CD4-positive, alpha-beta T cell treated with Interleukin-2 at 100 ng/mL for 4 hours (primary cell): ENCODE data around the gene CAB39L.
"Not testable (repeated sequence)": the region's sequence is repeated elsewhere in the genome, so short reads cannot be mapped to it uniquely, and the experiment has no call there.

ENCODE experiments used
- DNase-seq: peaks from one replicate; pipeline ENCODE4 v3.0.0-alpha.2; 2020; ENCODE audit warnings: low spot score

CAB39L gene

DNA sequence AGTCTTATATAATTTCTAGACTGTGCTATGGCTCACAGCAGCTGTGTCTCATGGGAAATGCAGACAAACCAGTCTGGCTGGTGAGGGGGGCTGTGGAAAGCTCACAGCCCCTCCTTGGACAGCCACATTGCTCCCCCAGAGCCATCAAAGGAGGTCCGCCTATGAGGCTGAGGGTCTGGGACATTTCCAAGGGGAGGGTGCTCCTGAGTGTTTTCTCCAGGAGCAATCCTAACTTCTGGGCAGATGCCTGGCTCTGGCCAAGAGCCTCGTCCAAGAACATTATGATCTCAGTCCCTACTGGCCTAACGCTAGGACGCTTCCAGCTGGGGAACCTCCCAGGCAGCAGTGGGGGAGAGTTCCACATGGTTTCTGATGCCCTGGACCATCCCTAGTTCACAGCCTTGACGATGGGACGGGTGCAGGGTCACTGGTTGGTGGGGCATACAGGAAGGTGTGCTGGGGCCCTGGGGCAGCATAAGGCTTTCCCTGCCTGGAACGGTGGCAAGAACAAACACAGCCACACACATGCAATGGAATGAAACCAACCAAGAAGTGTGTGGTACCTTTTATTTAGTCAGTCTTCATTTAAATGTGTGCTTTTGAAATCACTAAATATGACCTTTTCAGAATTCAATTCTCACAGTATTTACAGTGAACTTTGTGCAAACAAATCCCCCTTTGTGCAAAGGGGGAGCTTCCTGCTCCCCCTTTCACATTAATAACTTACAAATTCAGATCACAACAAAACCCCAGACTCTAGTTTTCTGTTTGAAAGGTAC lies 135.6 kb downstream of the CAB39L start:
- DNase-seq, result no peak

DNA sequence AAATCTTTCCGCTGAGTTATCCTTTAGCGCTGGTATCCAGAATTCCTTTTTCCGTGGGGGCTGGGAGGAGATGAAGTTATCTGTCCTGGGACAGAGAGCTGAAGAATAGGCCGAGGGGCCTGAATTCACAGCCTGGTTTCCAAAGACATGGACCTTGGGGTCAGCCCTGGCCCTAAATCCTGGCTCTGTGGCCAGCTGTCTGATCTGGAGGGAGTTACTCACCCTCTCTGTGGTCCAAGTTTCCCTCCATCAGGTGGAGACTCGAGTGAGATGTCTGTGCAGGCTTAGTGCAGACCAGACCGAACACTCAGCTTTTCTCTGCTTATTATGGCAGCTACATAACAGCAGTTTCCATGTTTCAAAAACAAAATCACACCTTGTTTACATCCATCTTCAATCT lies 136.5 kb downstream of the CAB39L start:
- no peak for DNase-seq

DNA sequence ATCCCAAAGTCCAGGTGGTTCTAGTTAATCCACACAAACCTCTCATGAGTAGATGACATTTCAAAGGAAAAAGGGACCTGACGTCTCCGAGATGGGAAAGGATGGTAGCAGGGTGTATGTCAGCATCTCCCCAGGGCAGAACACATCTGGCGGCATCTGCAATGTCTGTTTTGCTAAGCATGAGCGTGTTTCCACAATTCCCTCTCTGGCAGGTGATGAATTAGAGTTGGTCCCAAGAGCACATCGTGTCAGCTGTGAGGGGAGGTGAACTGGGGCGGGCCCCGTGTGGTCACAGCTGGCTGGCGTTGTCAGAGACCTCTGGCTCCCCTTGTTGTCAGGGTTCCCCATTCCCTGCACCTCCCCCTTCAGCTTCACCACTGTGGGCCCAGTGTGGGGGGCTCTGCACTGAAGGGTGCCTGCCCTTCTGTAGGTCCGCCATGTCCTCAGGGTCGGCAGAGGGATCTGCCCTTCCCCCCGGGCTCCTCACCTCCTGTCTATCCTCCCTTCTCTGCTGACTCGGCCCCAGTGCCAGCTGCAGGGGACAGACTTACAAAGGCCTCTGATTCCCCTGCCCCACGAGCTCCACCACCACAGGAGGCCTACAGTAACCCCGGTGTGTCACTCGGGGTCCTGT lies 138.0 kb downstream of the CAB39L start:
- DNase-seq, result no peak

DNA sequence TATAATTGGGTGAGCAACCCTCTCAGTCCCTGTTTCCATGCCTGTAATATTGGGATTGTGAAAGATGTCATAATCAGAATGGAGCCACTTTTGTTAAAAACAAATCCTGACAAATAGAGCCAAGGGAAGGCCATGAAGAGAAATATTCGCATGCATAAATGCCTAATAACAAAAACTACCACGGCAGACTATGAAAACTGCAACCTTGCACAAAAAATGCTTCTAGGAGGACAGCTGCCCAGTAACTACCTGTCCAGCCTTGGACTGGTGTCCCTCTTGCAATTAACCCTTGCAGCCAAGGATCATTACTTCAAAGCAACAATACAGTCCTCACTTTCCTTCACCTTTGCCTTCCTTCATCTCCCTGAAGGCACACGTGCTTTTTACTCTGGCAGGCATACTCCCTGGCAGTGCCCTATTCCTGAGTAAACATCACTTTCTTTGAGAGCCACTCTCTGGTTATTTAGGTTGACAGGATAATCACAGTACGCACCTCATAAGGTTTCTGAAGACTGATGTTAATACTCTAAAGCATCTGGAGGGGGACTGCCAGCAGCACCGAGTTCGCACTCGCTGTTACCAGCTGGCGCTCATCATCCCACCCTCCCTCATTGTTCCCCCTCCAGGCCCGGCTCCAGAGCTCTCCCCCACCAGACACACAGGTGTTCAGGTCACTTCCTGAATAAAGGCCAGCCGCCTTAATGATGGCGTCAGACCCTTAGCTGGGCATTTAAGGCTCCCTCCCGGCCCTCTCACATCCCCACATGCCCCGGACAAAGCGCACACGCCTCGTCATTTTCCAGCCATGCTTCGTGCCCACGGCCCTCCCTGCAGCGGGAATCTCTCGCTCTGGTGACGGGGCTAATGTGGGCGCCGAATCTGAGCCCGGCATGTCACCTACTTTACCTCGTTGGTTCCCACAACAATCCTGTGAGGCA lies 138.8 kb downstream of the CAB39L start:
- DNase-seq, result no peak

DNA sequence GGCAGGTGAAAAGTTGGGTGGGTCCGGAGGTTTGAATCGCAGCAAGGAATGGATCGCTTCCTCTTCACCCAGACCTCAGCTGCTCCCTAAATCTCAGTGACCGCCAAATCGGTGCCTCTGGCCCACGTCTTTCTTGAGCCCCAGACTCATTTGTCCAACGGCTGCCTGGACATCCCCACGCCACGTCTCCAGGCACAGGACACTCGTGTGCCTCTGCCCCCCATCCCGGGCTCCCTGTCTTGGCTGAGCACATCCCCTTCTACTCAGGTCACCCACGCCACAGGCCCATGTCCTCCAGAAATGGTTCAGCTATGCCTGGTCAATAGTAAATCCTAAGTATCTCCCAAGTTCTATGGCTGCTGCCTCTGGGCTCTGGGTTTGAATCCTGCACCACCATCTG lies 139.5 kb downstream of the CAB39L start:
- no peak for DNase-seq

DNA sequence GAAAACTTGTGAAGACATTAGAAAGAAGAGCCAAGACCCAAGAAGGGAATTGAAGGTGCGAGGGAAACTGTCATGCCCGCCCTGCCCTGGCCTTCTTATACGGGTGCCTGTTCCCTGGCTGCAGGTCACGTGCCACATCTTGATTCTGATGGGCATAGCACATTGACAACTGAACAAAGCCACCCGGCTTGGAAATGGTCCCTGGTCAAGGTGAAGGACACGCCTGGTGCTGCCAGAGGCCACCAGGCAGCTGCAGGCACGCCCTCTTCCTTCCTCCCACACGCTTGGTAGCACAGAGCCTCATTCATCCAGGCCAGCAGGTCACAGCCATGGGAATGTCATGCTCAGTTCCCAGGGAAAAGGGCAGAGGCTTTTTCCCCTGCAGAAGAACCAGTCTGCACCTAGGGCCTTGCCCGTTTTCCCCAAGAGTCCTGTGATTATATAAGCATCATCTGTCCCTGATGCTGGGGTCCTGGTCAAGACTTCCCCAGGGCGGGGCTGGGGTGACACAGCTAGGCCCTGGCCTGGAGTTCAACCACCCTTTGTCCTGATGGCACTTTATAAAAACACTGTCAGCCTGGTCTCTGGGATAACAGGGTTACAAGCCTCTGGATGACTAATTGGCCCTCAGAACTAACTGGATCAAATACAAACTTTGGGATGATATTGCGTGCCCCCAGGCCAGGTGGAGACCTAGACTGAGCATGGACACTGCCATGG lies 140.2 kb downstream of the CAB39L start:
- DNase-seq, result no peak

DNA sequence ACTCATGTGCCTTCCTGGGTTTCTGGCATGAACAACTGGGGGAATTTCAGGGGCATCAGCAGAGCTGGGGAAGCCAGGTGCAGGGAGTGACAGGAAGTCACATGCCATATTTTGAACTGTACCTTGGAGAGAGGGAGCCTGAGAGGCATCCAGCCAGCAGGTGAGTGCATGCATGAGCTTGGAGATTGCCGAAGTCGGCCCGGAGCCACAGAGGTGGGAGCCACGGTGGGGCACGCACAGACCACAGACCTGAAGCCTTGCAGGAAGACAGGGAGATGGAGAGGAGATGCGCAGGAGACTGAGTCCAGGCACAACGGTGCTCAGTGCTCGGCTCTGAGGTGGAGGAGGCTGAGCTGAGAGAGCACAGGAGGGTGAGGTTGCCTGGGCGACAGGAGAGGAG lies 141.0 kb downstream of the CAB39L start:
- DNase-seq, result no peak

DNA sequence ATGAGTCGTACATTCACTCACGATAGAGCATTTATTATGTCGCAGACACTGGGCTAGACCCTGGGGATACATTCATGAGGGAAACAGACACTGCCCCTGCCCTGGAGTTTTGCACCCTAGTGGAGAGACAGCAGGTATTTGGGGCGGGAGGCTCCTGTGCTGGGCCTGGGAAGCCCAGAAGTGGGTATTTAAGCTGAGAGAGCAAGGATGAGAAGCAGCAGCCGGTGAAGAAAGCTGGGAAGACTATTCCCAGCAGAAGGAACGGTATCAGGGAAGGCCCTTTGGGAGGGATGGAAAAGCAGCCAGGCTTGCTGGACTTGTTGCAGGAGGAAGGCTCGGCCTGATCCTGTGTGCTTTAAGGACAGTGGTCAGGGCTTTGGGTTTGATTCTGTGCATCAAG lies 141.6 kb downstream of the CAB39L start:
- no peak for DNase-seq

DNA sequence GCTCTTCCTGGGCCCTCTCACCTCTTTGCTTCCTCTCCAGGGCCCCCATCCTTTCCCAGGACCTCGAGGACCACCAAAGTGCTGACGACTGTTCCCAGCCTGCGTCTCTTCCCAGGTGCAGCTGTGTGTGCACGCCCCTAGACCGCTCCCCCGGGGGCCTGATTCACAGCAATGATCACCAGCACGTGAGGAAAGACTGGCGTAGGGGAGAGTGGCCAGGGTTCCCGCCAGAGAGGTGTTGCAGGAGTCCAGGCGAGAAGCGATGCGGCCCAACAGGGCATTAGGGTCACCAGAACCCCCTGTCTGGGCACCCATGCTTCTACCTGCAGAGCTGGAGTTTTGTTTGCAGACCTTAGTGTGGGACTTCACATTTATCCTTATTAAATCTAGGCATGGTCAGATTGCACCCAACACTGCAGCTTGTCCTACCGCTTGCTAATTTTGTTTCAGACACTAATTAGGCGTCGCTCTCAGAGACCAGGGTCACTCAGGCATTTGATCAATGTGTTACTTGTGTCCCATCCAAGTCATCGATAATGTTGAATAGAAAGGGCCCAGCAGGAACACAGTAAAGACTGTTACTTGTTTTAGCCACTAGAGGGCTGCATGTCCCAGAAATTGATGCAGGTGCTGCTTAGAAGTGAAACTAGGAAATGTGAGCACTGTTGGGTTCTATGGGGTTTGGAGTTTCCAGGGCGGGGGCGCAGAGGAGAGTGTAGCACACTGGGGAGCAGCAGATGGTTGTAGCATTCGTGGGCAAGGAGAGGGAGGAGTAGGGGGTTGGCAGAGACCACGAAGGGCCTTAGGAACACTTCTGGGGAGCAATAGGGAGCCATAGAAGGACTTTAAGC lies 142.9 kb downstream of the CAB39L start:
- DNase-seq, result peak; percentile 86

DNA sequence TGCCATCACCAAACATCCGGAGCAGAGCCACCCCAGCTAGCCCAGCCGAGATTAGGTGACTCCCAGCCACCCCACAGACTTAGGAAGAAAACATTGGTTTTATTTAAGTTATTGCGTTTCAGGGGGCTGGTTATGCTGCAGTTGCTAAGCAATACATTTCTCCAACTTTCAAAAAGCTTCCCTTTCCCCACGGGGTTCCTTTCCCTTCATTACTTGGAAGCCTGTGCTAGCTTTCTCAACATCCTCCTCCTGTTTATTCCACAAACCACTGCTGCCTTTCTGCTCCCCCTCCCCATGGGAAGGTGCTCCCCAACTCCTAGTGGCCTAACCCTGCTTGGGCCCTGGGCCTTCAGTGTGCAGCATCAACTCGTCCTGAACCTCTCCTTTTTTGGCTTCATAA lies 143.6 kb downstream of the CAB39L start:
- DNase-seq, result no peak

DNA sequence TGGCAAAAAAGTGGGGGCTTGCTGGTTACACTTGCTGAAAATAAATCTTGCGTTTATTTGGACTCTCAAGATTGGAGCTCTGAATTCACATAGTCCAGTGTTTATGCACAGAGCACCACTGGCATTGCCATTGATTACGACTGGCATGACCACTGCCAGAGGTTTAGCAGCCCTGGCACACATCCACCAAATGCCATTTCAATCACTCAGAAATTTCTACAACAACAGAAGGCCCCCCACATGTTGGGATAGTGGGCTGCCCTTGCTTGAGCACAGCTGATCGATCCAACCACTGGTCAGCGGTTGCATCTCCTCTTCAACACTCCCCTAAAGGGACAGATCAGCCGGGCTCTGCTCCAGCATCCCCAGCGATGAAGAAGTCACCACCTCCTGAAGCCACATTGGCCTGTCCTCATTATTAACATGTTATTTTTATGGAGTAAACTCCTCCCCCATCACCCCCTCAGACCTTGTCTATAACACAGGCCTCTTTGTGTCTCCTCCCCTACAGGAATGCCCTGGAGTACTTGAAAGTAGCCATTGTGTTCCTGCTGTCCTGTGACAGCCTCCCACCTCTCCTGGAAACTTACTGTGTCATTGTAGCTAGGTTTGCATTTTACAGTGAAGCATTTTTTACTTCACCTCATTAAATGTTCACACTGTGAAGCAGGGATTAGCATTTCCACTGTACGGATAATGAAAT lies 144.8 kb downstream of the CAB39L start:
- no peak for DNase-seq

DNA sequence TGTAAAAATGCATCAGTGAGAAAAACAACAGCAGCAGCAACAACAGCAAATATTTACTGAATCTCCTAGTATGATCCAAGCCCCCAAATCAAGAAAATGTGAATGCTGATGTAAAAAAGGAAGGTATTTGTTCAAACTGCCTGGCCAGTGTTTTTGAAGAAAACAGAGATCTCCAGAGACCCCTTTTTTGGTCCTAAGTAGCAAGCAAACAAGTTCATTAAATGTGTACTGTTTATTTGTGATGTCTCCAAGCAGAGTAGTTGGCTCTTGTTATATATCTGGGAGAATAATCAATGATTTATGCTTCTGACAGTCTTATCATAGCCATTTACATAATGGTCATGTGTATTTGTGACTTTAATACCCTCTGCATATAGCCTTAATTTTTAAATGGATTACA lies 145.4 kb downstream of the CAB39L start:
- DNase-seq, result no peak

DNA sequence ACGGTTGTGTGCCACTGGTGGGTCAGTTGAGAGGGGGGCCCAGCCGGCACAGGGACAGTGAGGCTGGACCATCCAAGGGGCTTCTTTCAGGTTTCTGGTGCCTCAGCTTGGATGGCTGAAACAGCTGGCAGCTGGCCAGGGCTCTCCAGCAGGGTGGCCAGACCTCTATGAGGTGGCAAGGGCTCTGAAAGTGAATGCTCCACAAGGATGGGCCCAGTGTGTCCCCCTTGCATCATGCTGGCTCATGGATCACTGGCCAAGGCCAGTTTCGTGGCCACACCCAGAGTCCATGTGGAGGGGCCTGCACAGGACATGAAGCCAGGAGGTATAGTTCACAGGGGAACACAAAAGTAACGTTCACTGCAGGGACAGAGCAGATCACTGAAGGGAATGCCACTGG lies 146.5 kb downstream of the CAB39L start:
- DNase-seq, result no peak

DNA sequence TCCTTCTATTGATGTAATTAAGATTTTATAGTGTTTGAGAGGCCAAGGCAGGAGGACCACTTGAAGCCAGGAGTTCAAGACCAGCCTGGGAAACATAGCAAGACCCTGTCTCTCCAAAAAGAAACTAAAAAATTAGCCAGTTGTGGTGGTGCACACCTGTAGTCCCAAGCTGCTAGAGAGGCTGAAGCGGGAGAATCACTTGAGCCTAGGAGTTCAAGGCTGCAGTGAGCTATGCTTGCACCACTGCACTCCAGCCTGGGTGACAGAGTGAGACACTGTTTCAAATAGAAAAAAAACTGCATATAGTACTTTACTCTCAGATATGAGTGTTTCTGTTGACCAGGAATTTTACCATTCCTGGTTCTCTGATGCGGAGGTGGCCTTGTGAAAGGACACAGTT lies 147.2 kb downstream of the CAB39L start:
- DNase-seq, result no peak

DNA sequence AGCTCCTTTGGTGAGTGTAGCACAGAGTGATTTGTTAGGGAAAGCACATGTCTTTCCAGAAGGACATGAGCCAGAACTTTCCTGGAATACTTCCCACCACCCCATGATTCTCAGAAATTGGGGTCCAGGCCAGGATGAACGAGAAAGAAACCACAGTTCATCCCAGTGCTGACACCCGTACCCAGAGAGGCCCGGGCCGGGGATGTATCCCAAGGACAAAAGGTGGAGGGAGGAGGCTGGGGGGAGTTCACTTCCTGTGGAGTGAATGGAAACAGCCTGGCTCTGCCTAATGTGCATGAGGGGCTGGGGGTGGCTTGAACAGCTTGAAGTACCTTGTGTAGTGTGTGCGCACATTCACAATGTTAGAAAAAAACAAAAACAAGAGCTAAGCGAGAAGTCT lies 148.6 kb downstream of the CAB39L start:
- DNase-seq, result no peak

DNA sequence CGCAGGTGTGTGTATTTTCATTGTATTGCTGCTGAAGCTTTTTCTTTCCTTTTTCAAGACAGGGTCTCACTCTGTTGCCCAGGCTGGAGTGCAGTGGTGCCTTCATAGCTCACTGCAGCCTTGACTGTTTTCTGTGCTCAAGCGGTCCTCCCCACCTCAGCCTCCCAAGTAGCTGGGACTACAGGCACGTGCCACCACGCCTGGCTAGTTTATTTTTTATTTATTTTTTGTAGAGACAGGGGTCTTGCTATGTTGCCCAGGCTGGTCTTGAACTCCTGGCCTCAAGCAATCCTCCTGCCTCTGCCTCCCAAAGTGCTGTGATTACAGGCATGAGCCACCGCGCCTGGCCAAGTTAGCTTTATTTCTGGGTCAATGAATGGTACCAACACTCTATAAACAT lies 149.1 kb downstream of the CAB39L start:
- not testable (repeated sequence) for DNase-seq

DNA sequence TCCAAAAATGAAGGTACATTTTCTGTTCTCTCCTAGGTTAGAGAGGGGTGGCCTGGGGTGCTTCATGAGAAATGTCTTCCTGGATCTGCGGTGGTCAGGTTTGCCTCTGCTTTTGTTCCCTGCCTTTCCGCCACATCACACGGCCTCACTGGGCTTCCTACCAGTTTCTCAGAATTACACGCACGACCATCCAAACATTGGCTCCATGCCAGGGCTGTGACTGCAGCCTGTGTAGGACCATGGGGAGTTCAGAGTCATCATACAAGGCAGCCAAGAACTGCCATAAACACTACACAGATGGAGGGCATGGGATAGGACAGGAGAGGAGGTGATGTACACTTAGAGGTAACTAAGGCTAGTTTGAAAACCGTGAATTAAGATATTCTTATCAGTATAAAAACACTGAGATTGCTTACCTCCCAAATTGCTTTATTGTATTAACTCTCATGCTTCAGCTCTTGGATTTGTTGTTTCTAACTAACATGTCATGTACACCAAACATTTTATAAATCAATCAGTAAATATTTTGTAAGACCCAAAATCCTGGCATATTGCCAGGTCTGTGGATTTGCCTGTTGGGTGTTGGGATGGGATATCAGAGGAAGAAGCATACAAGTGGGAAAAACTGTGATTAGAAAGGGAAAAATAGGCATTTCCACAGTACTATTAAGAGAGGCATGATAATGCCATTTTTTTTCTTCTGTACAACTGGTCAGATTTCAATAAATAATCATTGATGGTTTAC lies 150.9 kb downstream of the CAB39L start:
- DNase-seq, result peak; percentile 12

DNA sequence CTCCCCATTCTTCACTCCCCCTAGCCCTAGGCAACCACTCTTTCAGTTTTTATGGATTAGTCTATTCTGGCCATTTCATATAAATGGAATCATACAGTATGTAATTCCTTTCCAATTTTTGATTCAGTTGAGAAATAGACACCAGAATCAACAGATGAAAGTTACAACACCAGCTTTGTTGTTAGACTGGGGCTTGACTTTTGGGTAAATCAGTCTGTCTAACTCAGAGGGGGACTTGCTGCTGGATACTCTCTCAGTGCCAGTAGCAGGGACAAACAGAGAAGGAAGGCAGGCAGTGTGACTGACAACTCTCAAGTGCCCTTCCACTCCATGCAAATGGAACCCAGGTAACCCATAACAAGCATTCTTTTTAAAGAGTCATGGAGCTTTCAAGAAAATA lies 155.4 kb downstream of the CAB39L start:
- DNase-seq, result no peak

DNA sequence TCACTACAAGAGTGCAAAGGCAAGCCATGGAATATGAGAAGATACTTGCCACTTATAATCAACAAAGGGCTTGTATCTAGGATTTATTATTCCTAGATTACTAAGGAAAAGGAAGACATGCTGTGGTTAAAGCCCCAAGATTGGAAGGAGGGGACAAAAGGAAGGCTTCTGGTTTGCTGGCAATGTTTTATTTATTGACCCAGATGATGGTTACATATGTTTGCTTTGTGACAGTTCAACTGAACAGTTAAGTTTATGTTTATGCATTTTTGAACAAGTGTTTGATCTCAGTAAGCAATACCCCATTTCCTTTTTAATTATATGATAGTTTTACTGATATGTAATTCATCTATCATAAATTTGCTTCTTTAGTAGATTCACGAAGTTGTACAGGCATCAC lies 155.9 kb downstream of the CAB39L start:
- DNase-seq, result no peak

DNA sequence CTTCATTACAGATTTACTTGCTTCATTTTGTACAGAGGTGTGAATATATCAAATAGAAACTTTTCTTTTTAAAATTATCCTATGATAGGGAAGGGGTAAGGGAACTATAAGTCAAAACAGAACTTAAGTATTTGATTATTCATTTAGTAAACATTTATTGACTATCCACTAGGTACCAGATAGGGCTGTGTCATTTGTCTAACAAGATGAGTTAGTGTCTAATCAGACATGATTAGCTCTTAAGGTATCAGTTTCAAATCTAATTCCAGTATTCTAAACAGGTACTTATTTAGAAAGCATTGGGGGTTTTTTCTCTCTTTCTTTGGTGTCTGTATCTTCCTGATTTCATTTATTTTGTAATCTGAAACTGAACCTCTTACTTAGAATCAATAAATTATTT lies 164.0 kb downstream of the CAB39L start:
- no peak for DNase-seq
